Measurements from ENCODE around the gene SNTG2. TPM values are rescaled to one million over a fixed set of nuclear protein-coding genes. Genes with fewer than 3 reads are reported as not detected.

SNTG2 gene
- total RNA-seq, 1 experiment from 2014 or later = 20.5 TPM

- no peak for TF ChIP-seq MYBL2 (CRISPR knock-in tag; IDR thresholded peaks at IDR 0.05)
- no peak for TF ChIP-seq ESRRA (CRISPR knock-in tag; IDR thresholded peaks at IDR 0.05; ENCODE audit: borderline replicate concordance)
Observed at GRCh38 chr2:943461-943797, 7.2 kb upstream of the SNTG2 start (continued).

DNA sequence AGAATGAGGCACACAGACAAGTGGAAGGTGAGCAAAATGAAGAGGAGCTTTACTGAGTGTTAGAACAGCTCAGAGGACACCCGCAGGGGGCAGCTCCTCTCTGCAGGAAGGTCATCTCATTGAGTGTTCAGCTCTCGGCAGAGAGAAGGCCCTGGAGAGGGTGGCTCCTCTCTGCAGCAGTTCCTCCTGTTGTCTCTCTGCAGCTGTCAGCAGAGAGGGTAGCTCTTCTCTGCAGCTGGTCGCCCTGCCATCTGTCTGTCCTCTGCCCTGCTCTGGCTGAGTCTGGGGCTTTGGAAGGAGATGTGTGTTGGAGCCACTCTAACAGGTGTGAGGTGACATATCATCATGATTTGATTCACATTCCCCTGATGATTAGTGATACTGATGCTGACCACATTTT is 6.8 kb upstream of the SNTG2 start:
- ChIA-PET POLR2A (no interaction called here), CTCF (interaction anchor here (0.7 kb wide), 1 partner anchor 41 kb away, joined by 3 read pairs; no protein-coding TSS in a partner anchor)
- H3K27me3 Mint-ChIP-seq (ENCODE audit: low read depth) = peaks cover 25% of the 10 kb centered on the region
- DNase-seq (ENCODE audit: low spot score) (no peak), ATAC-seq (no peak)
- H3K4me1 Mint-ChIP-seq = peaks cover 38% of the 10 kb centered on the region
- H3K4me3 Mint-ChIP-seq = no peak overlapping the region
- H3K36me3 Mint-ChIP-seq = peaks cover 16% of the 10 kb centered on the region
- H3K9me3 Mint-ChIP-seq = peaks cover 17% of the 10 kb centered on the region
- no peak overlapping the region for H3K27ac Mint-ChIP-seq
- TF ChIP-seq, protein P1, sequence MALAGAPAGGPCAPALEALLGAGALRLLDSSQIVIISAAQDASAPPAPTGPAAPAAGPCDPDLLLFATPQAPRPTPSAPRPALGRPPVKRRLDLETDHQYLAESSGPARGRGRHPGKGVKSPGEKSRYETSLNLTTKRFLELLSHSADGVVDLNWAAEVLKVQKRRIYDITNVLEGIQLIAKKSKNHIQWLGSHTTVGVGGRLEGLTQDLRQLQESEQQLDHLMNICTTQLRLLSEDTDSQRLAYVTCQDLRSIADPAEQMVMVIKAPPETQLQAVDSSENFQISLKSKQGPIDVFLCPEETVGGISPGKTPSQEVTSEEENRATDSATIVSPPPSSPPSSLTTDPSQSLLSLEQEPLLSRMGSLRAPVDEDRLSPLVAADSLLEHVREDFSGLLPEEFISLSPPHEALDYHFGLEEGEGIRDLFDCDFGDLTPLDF (CRISPR knock-in tag; IDR thresholded peaks at IDR 0.05) = no peak
- TF ChIP-seq ETV6 (CRISPR knock-in tag; IDR thresholded peaks at IDR 0.05) (no peak), ATF1 (CRISPR knock-in tag; IDR thresholded peaks at IDR 0.05) (no peak), MYBL2 (CRISPR knock-in tag; IDR thresholded peaks at IDR 0.05) (no peak), GABPB1 (CRISPR knock-in tag; IDR thresholded peaks at IDR 0.05) (no peak), JUN (CRISPR knock-in tag; IDR thresholded peaks at IDR 0.05) (no peak), ZNF138 (CRISPR knock-in tag; conservative IDR thresholded peaks at IDR 0.05) (no peak), TCF7 (CRISPR knock-in tag; IDR thresholded peaks at IDR 0.05; ENCODE audit: low read depth) (no peak), FOXP1 (CRISPR knock-in tag; IDR thresholded peaks at IDR 0.05; ENCODE audit: borderline replicate concordance) (no peak), NFE2L1 (CRISPR knock-in tag; IDR thresholded peaks at IDR 0.05) (no peak), USF2 (CRISPR knock-in tag; IDR thresholded peaks at IDR 0.05) (no peak), FOXK1 (CRISPR knock-in tag; IDR thresholded peaks at IDR 0.05) (no peak)
- TF ChIP-seq, protein P2, sequence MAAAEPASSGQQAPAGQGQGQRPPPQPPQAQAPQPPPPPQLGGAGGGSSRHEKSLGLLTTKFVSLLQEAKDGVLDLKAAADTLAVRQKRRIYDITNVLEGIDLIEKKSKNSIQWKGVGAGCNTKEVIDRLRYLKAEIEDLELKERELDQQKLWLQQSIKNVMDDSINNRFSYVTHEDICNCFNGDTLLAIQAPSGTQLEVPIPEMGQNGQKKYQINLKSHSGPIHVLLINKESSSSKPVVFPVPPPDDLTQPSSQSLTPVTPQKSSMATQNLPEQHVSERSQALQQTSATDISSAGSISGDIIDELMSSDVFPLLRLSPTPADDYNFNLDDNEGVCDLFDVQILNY (CRISPR knock-in tag; IDR thresholded peaks at IDR 0.05) = no peak
- TF ChIP-seq, protein P3, sequence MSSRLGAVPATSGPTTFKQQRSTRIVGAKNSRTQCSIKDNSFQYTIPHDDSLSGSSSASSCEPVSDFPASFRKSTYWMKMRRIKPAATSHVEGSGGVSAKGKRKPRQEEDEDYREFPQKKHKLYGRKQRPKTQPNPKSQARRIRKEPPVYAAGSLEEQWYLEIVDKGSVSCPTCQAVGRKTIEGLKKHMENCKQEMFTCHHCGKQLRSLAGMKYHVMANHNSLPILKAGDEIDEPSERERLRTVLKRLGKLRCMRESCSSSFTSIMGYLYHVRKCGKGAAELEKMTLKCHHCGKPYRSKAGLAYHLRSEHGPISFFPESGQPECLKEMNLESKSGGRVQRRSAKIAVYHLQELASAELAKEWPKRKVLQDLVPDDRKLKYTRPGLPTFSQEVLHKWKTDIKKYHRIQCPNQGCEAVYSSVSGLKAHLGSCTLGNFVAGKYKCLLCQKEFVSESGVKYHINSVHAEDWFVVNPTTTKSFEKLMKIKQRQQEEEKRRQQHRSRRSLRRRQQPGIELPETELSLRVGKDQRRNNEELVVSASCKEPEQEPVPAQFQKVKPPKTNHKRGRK (CRISPR knock-in tag; IDR thresholded peaks at IDR 0.05; ENCODE audit: borderline replicate concordance) = no peak
- TF ChIP-seq, protein P4, sequence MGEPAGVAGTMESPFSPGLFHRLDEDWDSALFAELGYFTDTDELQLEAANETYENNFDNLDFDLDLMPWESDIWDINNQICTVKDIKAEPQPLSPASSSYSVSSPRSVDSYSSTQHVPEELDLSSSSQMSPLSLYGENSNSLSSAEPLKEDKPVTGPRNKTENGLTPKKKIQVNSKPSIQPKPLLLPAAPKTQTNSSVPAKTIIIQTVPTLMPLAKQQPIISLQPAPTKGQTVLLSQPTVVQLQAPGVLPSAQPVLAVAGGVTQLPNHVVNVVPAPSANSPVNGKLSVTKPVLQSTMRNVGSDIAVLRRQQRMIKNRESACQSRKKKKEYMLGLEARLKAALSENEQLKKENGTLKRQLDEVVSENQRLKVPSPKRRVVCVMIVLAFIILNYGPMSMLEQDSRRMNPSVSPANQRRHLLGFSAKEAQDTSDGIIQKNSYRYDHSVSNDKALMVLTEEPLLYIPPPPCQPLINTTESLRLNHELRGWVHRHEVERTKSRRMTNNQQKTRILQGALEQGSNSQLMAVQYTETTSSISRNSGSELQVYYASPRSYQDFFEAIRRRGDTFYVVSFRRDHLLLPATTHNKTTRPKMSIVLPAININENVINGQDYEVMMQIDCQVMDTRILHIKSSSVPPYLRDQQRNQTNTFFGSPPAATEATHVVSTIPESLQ (CRISPR knock-in tag; IDR thresholded peaks at IDR 0.05) = no peak

- ChIA-PET POLR2A (no interaction called here), CTCF (no interaction called here)
- TF ChIP-seq AFF4 (CRISPR knock-in tag; IDR thresholded peaks at IDR 0.05; ENCODE audit: borderline replicate concordance) = no peak
- TF ChIP-seq, protein P5, sequence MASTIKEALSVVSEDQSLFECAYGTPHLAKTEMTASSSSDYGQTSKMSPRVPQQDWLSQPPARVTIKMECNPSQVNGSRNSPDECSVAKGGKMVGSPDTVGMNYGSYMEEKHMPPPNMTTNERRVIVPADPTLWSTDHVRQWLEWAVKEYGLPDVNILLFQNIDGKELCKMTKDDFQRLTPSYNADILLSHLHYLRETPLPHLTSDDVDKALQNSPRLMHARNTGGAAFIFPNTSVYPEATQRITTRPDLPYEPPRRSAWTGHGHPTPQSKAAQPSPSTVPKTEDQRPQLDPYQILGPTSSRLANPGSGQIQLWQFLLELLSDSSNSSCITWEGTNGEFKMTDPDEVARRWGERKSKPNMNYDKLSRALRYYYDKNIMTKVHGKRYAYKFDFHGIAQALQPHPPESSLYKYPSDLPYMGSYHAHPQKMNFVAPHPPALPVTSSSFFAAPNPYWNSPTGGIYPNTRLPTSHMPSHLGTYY (CRISPR knock-in tag; IDR thresholded peaks at IDR 0.05) = no peak
- TF ChIP-seq TCF7 (CRISPR knock-in tag; IDR thresholded peaks at IDR 0.05; ENCODE audit: low read depth) = no peak
- no peak for TF ChIP-seq ZNF121 (CRISPR knock-in tag; IDR thresholded peaks at IDR 0.05)
- TF ChIP-seq OVOL2 (CRISPR knock-in tag; IDR thresholded peaks at IDR 0.05; ENCODE audit: borderline replicate concordance) = no peak
- TF ChIP-seq, protein P6, sequence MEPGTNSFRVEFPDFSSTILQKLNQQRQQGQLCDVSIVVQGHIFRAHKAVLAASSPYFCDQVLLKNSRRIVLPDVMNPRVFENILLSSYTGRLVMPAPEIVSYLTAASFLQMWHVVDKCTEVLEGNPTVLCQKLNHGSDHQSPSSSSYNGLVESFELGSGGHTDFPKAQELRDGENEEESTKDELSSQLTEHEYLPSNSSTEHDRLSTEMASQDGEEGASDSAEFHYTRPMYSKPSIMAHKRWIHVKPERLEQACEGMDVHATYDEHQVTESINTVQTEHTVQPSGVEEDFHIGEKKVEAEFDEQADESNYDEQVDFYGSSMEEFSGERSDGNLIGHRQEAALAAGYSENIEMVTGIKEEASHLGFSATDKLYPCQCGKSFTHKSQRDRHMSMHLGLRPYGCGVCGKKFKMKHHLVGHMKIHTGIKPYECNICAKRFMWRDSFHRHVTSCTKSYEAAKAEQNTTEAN (CRISPR knock-in tag; IDR thresholded peaks at IDR 0.05) = no peak
- no peak for TF ChIP-seq PRRX2 (CRISPR knock-in tag; IDR thresholded peaks at IDR 0.05)
Observed at GRCh38 chr2:944693-945092, 6.0 kb upstream of the SNTG2 start.

More at GRCh38 chr2:944693-945092, 6.0 kb upstream of the SNTG2 start:
- no peak for DNase-seq (ENCODE audit: low spot score)
- ATAC-seq = no peak
- H3K27me3 Mint-ChIP-seq (ENCODE audit: low read depth) = peaks cover 17% of the 10 kb centered on the region
- no peak overlapping the region for H3K4me3 Mint-ChIP-seq
- peaks cover 17% of the 10 kb centered on the region for H3K9me3 Mint-ChIP-seq
- H3K4me1 Mint-ChIP-seq = peaks cover 45% of the 10 kb centered on the region
- no peak overlapping the region for H3K27ac Mint-ChIP-seq
- peaks cover 16% of the 10 kb centered on the region for H3K36me3 Mint-ChIP-seq
